Measurements from ENCODE around the gene TAPBP. TPM values are rescaled to one million over a fixed set of nuclear protein-coding genes. Genes with fewer than 3 reads are reported as not detected.

Gene TAPBP
- total and polyA plus RNA-seq, 12 donors = 20.6 to 242 (median 82.7) TPM

Small RNA genes within 50 kb of the gene (microRNA-seq; reads per million reads assigned to microRNA genes)
- gene MIR6834 (0 reads per million in 2 donors), gene MIR6873 (0 reads per million in 2 donors)

Other genes with a start within 250 kb of the TAPBP start
- gene HLA-DPA1, start 240.4 kb downstream of the TAPBP start, total RNA-seq = 100 to 1,000 TPM in 1 of 10 donors, 10 to 100 TPM in 9; 17.8 to 328 (median 53.6) TPM
- 10 to 100 TPM; 18.2 to 24.3 TPM for gene HLA-DPA1, start 240.4 kb downstream of the TAPBP start, polyA plus RNA-seq
- gene HLA-DPB1, start 238.1 kb downstream of the TAPBP start, total RNA-seq = 100 to 1,000 TPM in 1 of 10 donors, 10 to 100 TPM in 9; 19.2 to 264 (median 34.8) TPM
- gene HLA-DPB1, start 238.1 kb downstream of the TAPBP start, polyA plus RNA-seq = 10 to 100 TPM; 18.7 to 48.2 TPM
- 1 to 10 TPM in 3 of 10 donors, under 1 TPM in 7; 0.52 to 3.9 (median 0.94) TPM for gene COL11A2, start 121.6 kb downstream of the TAPBP start, total RNA-seq
- gene COL11A2, start 121.6 kb downstream of the TAPBP start, polyA plus RNA-seq = 1 to 10 TPM in 1 of 2 donors, under 1 TPM in 1; 0.55 to 8.7 TPM
- 10 to 100 TPM; 29.7 to 39.1 (median 33.2) TPM for gene RXRB, start 113.4 kb downstream of the TAPBP start, total RNA-seq
- 10 to 100 TPM; 22.2 to 40.7 TPM for gene RXRB, start 113.4 kb downstream of the TAPBP start, polyA plus RNA-seq
- 100 to 1,000 TPM in 1 of 10 donors, 10 to 100 TPM in 9; 44.8 to 104 (median 53.1) TPM for gene SLC39A7, start 113.2 kb downstream of the TAPBP start, total RNA-seq
- 100 to 1,000 TPM in 1 of 2 donors, 10 to 100 TPM in 1; 25.8 to 178 TPM for gene SLC39A7, start 113.2 kb downstream of the TAPBP start, polyA plus RNA-seq
- 10 to 100 TPM; 17.6 to 25.5 (median 23.0) TPM for gene HSD17B8, start 109.4 kb downstream of the TAPBP start, total RNA-seq
- gene HSD17B8, start 109.4 kb downstream of the TAPBP start, polyA plus RNA-seq = 10 to 100 TPM in 1 of 2 donors, 1 to 10 TPM in 1; 7.4 to 15.1 TPM
- gene RING1, start 105.6 kb downstream of the TAPBP start, total RNA-seq = 10 to 100 TPM; 26.5 to 32.1 (median 28.0) TPM
- 10 to 100 TPM; 28.6 to 35.1 TPM for gene RING1, start 105.6 kb downstream of the TAPBP start, polyA plus RNA-seq
- 10 to 100 TPM; 29.8 to 41.6 (median 35.9) TPM for gene VPS52, start 42.2 kb downstream of the TAPBP start, total RNA-seq
- gene VPS52, start 42.2 kb downstream of the TAPBP start, polyA plus RNA-seq = 10 to 100 TPM; 25.2 to 45.7 TPM
- gene RPS18, start 42.0 kb downstream of the TAPBP start, total RNA-seq = 1,000 to 10,000 TPM in 3 of 10 donors, 100 to 1,000 TPM in 7; 767 to 1,326 (median 860) TPM
- 1,000 to 10,000 TPM; 2,826 to 4,398 TPM for gene RPS18, start 42.0 kb downstream of the TAPBP start, polyA plus RNA-seq
- 10 to 100 TPM in 2 of 10 donors, 1 to 10 TPM in 8; 5.3 to 12.2 (median 8.0) TPM for gene B3GALT4, start 37.0 kb downstream of the TAPBP start, total RNA-seq
- gene B3GALT4, start 37.0 kb downstream of the TAPBP start, polyA plus RNA-seq = 1 to 10 TPM; 7.0 to 9.1 TPM
- 10 to 100 TPM; 11.0 to 27.8 (median 16.2) TPM for gene WDR46, start 24.8 kb downstream of the TAPBP start, total RNA-seq
- gene WDR46, start 24.8 kb downstream of the TAPBP start, polyA plus RNA-seq = 10 to 100 TPM; 27.4 to 40.6 TPM
- 10 to 100 TPM; 31.7 to 58.3 (median 40.2) TPM for gene PFDN6, start 24.5 kb downstream of the TAPBP start, total RNA-seq
- 100 to 1,000 TPM; 248 to 448 TPM for gene PFDN6, start 24.5 kb downstream of the TAPBP start, polyA plus RNA-seq
- 10 to 100 TPM; 40.7 to 79.8 (median 50.4) TPM for gene RGL2, start 15.1 kb downstream of the TAPBP start, total RNA-seq
- gene RGL2, start 15.1 kb downstream of the TAPBP start, polyA plus RNA-seq = 10 to 100 TPM; 51.8 to 68.4 TPM
- gene ZBTB22, start 3.7 kb upstream of the TAPBP start, total RNA-seq = 10 to 100 TPM; 11.7 to 19.8 (median 14.3) TPM
- gene ZBTB22, start 3.7 kb upstream of the TAPBP start, polyA plus RNA-seq = 10 to 100 TPM in 1 of 2 donors, 1 to 10 TPM in 1; 4.7 to 10.6 TPM
- gene DAXX, start 8.9 kb upstream of the TAPBP start, total RNA-seq = 10 to 100 TPM; 10.3 to 24.0 (median 15.9) TPM
- 10 to 100 TPM; 15.7 to 24.8 TPM for gene DAXX, start 8.9 kb upstream of the TAPBP start, polyA plus RNA-seq
- gene KIFC1, start 77.7 kb upstream of the TAPBP start, total RNA-seq = 1 to 10 TPM in 2 of 10 donors, under 1 TPM in 6, not detected in 2; 0.09 to 6.1 (median 0.36) TPM
- under 1 TPM; 0.28 to 0.29 TPM for gene KIFC1, start 77.7 kb upstream of the TAPBP start, polyA plus RNA-seq
- 10 to 100 TPM; 36.2 to 61.2 (median 48.9) TPM for gene PHF1, start 96.9 kb upstream of the TAPBP start, total RNA-seq
- gene PHF1, start 96.9 kb upstream of the TAPBP start, polyA plus RNA-seq = 100 to 1,000 TPM in 1 of 2 donors, 10 to 100 TPM in 1; 59.5 to 125 TPM
- 100 to 1,000 TPM in 9 of 10 donors, 10 to 100 TPM in 1; 99.8 to 132 (median 114) TPM for gene CUTA, start 104.0 kb upstream of the TAPBP start, total RNA-seq
- gene CUTA, start 104.0 kb upstream of the TAPBP start, polyA plus RNA-seq = 100 to 1,000 TPM in 1 of 2 donors, 10 to 100 TPM in 1; 94.7 to 161 TPM
- gene SYNGAP1, start 106.0 kb upstream of the TAPBP start, total RNA-seq = 1 to 10 TPM; 3.6 to 8.5 (median 5.7) TPM
- gene SYNGAP1, start 106.0 kb upstream of the TAPBP start, polyA plus RNA-seq = 10 to 100 TPM in 1 of 2 donors, 1 to 10 TPM in 1; 3.1 to 10.2 TPM
- gene ZBTB9, start 140.5 kb upstream of the TAPBP start, total RNA-seq = 1 to 10 TPM; 2.7 to 6.5 (median 4.9) TPM
- gene ZBTB9, start 140.5 kb upstream of the TAPBP start, polyA plus RNA-seq = 1 to 10 TPM; 1.2 to 4.3 TPM